PC-9 (cell line): ENCODE data around the gene GPR45. TPM values are rescaled to one million over a fixed set of nuclear protein-coding genes. Genes with fewer than 3 reads are reported as not detected.

Experiments used
- BruUV-seq: library from RNA; stranded (reverse); fragments of 400-500 nt; replicated peaks from 2 replicates; lab custom pipeline; 2021; lab: Mats Ljungman, UMichigan
- CTCF ChIA-PET: fragments of 300-600 bp; sonication (Branson Sonifier 250); formaldehyde crosslinking; loops from one replicate; lab custom pipeline; 2022; ENCODE audit warnings: antibody characterized with exemption; lab: Charles Lee
- POLR2A ChIA-PET: fragments of 300-600 bp; sonication (Branson Sonifier 250); formaldehyde crosslinking; loops from one replicate; lab custom pipeline; 2022; ENCODE audit warnings: antibody characterized with exemption; ENCODE audit not compliant: unreplicated experiment; lab: Charles Lee
- DNase-seq, 2 experiments: peaks; one replicate each; pipeline versions ENCODE4 v3.0.0 to v3.0.0-alpha.2; 2015 to 2022; ENCODE audit warnings: mixed read lengths in 1 of 2
- H2AFZ ChIP-seq: fragments of 200-600 bp; sonication (generic); 2 replicates; pipeline ENCODE4 v1.8.1; 2017; ENCODE audit warnings: antibody characterized with exemption
- H3F3A ChIP-seq: fragments of 200-600 bp; sonication (generic); 2 replicates; pipeline ENCODE4 v1.8.1; 2017; ENCODE audit warnings: antibody characterized with exemption, mild to moderate bottlenecking, low read depth; ENCODE audit not compliant: insufficient read depth
- H3K27ac ChIP-seq: fragments of 200-600 bp; sonication (generic); 2 replicates; pipeline ENCODE4 v1.6.1; 2016; ENCODE audit warnings: mixed run types
- H3K27me3 ChIP-seq: fragments of 200-600 bp; sonication (generic); 2 replicates; pipeline ENCODE4 v1.6.1; 2016; ENCODE audit warnings: low read depth, mixed run types; ENCODE audit not compliant: insufficient read depth
- H3K36me3 ChIP-seq: fragments of 200-600 bp; sonication (generic); 2 replicates; pipeline ENCODE4 v1.6.1; 2016; ENCODE audit warnings: low read depth, mixed run types
- H3K4me1 ChIP-seq: fragments of 200-600 bp; sonication (generic); replicated peaks from 2 replicates; pipeline ENCODE4 v1.6.1; 2016; ENCODE audit warnings: mixed run types; ENCODE audit not compliant: insufficient read depth
- H3K4me2 ChIP-seq: fragments of 200-600 bp; sonication (generic); 2 replicates; pipeline ENCODE4 v1.6.1; 2017; ENCODE audit warnings: mixed run types
- H3K4me3 ChIP-seq: fragments of 200-600 bp; sonication (generic); 2 replicates; pipeline ENCODE4 v1.6.1; 2016; ENCODE audit warnings: mixed run types
- H3K79me2 ChIP-seq: fragments of 200-600 bp; sonication (generic); 2 replicates; pipeline ENCODE4 v1.6.1; 2017; ENCODE audit warnings: low read depth, mixed run types
- H3K9me2 ChIP-seq: fragments of 200-600 bp; sonication (generic); 2 replicates; pipeline ENCODE4 v1.8.1; 2017; ENCODE audit warnings: mild to moderate bottlenecking; ENCODE audit not compliant: insufficient read depth
- H3K9me3 ChIP-seq: fragments of 200-600 bp; sonication (generic); 2 replicates; pipeline ENCODE4 v1.8.1; 2016; ENCODE audit warnings: low read depth; ENCODE audit not compliant: insufficient read depth
- H4K20me1 ChIP-seq: fragments of 200-600 bp; sonication (generic); 2 replicates; pipeline ENCODE4 v1.8.1; 2017; ENCODE audit not compliant: insufficient read depth
- EZH2 ChIP-seq: fragments of 200-600 bp; sonication (generic); IDR thresholded peaks from 2 replicates; pipeline ENCODE4 v1.8.0; 2017; ENCODE audit warnings: antibody characterized with exemption, low read depth
- intact Hi-C: fragments of 100-400 bp; cut with micrococcal nuclease; formaldehyde crosslinking; loops from one replicate; pipeline ENCODE4 v1.10.0; 2022; ENCODE audit not compliant: unreplicated experiment
- total RNA-seq: library from RNA; stranded (reverse); gene quantifications from 2 replicates; pipeline ENCODE4 v1.2.3, GENCODE V29; 2021
- TF ChIP-seq, protein P1 (sequence below): fragments of 200-600 bp; sonication (generic); conservative IDR thresholded peaks from 2 replicates; pipeline ENCODE4 v1.6.1; 2017; ENCODE audit warnings: mixed run types, antibody characterized with exemption, mild to moderate bottlenecking, moderate library complexity

GPR45 gene
- total RNA-seq, 1 experiment from 2014 or later = not detected

DNA sequence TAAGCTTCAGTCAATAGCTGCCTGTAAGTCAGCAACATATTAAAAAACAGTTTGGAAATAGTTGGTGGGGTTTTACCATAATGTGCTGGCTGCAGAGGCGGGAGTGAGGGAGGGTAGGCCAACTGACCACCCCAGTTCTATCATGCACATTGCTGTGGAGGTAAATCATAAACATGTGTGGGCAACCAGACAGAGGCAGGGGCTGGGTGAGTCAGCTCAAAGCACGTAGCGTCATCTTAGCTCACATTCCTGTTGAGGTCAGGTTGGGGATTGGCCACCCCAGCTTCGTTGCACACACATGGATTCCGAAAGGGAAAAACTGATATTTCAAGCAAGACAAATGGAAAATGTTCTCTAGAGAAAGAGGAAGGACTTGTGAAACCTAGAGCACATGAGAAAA, 19.5 kb downstream of the GPR45 start:
- Histone ChIP-seq H3K9me3 (no peaks in the 10 kb centered on the region), H2AFZ (no peak overlapping the region), H3K79me2 (no peaks in the 10 kb centered on the region), H3K9me2 (no peaks in the 10 kb centered on the region), H3K4me2 (no peak overlapping the region), H3K4me3 (no peak overlapping the region), H3K4me1 (no peaks in the 10 kb centered on the region), H3K27me3 (no peaks in the 10 kb centered on the region), H4K20me1 (no peaks in the 10 kb centered on the region), H3K36me3 (no peaks in the 10 kb centered on the region), H3K27ac (no peak overlapping the region), H3F3A (no peaks in the 10 kb centered on the region)
- TF ChIP-seq, protein P1, sequence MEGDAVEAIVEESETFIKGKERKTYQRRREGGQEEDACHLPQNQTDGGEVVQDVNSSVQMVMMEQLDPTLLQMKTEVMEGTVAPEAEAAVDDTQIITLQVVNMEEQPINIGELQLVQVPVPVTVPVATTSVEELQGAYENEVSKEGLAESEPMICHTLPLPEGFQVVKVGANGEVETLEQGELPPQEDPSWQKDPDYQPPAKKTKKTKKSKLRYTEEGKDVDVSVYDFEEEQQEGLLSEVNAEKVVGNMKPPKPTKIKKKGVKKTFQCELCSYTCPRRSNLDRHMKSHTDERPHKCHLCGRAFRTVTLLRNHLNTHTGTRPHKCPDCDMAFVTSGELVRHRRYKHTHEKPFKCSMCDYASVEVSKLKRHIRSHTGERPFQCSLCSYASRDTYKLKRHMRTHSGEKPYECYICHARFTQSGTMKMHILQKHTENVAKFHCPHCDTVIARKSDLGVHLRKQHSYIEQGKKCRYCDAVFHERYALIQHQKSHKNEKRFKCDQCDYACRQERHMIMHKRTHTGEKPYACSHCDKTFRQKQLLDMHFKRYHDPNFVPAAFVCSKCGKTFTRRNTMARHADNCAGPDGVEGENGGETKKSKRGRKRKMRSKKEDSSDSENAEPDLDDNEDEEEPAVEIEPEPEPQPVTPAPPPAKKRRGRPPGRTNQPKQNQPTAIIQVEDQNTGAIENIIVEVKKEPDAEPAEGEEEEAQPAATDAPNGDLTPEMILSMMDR = no peak
- TF ChIP-seq EZH2 = no peak
- DNase-seq = no peak
- BruUV-seq = no TSS peak
- POLR2A ChIA-PET = no interaction called here
- intact Hi-C loops = no loop called here
- CTCF ChIA-PET = no interaction called here

DNA sequence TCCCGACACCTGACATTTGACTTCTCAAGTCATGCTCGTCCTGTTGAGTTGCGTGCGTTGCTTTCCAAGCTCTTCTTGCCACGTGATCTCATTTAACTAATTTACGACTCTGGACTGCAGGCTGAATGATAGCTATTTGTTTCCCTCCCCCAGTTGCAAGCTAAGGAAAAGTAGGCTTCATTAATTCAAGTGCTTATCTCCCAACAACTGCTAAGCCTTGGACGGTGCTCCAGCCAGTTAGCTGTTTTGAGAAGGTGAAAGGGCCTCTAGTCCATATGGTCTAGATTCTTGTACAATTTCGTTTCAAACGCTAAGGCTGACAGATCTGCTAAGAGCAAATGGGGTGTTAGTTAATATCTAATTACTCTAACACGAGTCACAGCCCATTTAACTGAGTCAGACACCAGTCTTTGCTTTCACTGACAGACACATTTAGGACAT, 21.1 kb downstream of the GPR45 start:
- Histone ChIP-seq H3K4me3 (no peak overlapping the region), H3K9me2 (no peaks in the 10 kb centered on the region), H3K9me3 (no peaks in the 10 kb centered on the region), H3K4me1 (no peaks in the 10 kb centered on the region), H4K20me1 (no peaks in the 10 kb centered on the region), H3K79me2 (no peaks in the 10 kb centered on the region), H3K27ac (no peak overlapping the region), H3K27me3 (no peaks in the 10 kb centered on the region), H3F3A (no peaks in the 10 kb centered on the region; the same call in 1 of the 2 replicates), H2AFZ (no peak overlapping the region), H3K36me3 (no peaks in the 10 kb centered on the region), H3K4me2 (no peak overlapping the region)
- TF ChIP-seq EZH2 = no peak
- TF ChIP-seq, protein P1 = no peak
- no peak for DNase-seq
- intact Hi-C loops = no loop called here
- ChIA-PET CTCF (no interaction called here), POLR2A (no interaction called here)
- BruUV-seq = no TSS peak

- no peaks in the 10 kb centered on the region for H3K9me3 ChIP-seq
- no peak for DNase-seq
- no peak overlapping the region for H3K4me2 ChIP-seq
- H3K4me1 ChIP-seq = no peaks in the 10 kb centered on the region
- POLR2A ChIA-PET = no interaction called here
- H3K9me2 ChIP-seq = no peaks in the 10 kb centered on the region
- no peaks in the 10 kb centered on the region for H4K20me1 ChIP-seq
- peaks cover 4% of the 10 kb centered on the region; the same call in 1 of the 2 replicates for H3K36me3 ChIP-seq
- no peaks in the 10 kb centered on the region for H3K79me2 ChIP-seq
- BruUV-seq = no TSS peak
- no peak overlapping the region for H3K27ac ChIP-seq
- no peak overlapping the region for H3K4me3 ChIP-seq
- no peak for TF ChIP-seq EZH2
- TF ChIP-seq, protein P1 = no peak
- no peaks in the 10 kb centered on the region; the same call in 1 of the 2 replicates for H3F3A ChIP-seq
- CTCF ChIA-PET = no interaction called here
- no peak overlapping the region for H2AFZ ChIP-seq
- H3K27me3 ChIP-seq = no peaks in the 10 kb centered on the region
- intact Hi-C loops = no loop called here
Observed at GRCh38 chr2:105269426-105269825, 27.9 kb downstream of the GPR45 start.
